ENCODE results near the gene SEMA4G. TPM values are rescaled to one million over a fixed set of nuclear protein-coding genes. Genes with fewer than 3 reads are reported as not detected.

The SEMA4G gene, protein sequence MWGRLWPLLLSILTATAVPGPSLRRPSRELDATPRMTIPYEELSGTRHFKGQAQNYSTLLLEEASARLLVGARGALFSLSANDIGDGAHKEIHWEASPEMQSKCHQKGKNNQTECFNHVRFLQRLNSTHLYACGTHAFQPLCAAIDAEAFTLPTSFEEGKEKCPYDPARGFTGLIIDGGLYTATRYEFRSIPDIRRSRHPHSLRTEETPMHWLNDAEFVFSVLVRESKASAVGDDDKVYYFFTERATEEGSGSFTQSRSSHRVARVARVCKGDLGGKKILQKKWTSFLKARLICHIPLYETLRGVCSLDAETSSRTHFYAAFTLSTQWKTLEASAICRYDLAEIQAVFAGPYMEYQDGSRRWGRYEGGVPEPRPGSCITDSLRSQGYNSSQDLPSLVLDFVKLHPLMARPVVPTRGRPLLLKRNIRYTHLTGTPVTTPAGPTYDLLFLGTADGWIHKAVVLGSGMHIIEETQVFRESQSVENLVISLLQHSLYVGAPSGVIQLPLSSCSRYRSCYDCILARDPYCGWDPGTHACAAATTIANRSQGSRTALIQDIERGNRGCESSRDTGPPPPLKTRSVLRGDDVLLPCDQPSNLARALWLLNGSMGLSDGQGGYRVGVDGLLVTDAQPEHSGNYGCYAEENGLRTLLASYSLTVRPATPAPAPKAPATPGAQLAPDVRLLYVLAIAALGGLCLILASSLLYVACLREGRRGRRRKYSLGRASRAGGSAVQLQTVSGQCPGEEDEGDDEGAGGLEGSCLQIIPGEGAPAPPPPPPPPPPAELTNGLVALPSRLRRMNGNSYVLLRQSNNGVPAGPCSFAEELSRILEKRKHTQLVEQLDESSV
- under 0.01 and 0.29 TPM in 2 replicates for total RNA-seq

DNA sequence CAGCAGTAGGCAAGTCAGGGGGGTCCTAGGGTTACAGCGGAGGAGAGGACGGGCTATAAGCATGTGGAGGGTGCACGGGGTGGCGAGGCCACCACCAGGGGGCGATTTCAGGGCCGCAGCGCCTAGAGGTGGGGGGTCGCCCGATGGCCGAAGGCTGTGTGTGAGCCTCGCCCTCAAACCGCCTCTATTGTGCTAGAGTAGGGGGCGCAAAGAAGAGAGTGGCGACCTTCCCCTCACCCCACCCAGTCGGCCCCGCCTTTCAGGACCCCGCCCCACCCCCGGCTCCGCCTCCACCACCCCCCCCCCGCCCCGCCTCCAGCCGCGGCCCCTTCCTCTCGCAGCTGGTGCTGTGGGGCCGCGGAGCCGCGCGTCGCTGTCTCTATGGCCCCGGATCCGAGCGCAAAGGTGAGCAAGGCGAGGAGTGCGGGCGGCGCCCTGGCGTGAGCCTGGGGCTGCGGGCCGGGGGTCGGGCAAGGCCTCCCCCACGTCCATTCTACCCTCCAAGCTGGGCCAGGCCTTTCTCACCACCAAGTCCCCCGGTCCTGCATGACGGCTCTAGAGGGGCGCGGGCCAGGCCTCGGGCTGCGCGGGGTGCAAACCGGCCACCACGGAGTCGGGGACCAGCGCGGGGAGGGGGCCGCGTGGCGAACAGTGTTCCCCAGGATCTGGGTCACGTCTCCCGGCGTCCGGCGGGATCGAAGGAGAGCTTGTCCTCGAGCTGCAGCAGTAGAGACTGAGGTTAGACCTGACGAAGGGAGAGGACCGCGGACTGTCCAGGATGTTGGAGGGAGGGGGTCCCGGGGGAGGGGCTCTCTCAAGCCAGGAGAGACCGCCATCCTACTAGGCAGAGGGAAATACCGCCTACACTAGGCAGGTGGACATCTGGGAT, at the start of gene SEMA4G:
Gene SEMA4G, plus strand, starts transcription at position 318 of the 889 bp plus-strand sequence. CDS start 3,409 bp downstream, outside the sequence.
- Histone ChIP-seq H3K4me3 (ENCODE audit: insufficient read depth, low read length) (peak within 1 kb of the TSS; percentile 69), H3K27me3 (ENCODE audit: insufficient read depth, low read length) (peaks cover 3% of the 10 kb centered on the region), H3K9me3 (ENCODE audit: low read depth, low read length) (no peaks in the 10 kb centered on the region), H3K27ac (ENCODE audit: low read depth, low read length) (no peak within 1 kb of the TSS), H4K20me1 (ENCODE audit: insufficient read depth, low read length) (no peaks in the 10 kb centered on the region), H3K79me2 (ENCODE audit: insufficient read depth, low read length) (no peaks in the 10 kb centered on the region), H3K4me2 (ENCODE audit: insufficient read depth, low read length) (peak within 1 kb of the TSS; percentile 93), H3K4me1 (ENCODE audit: insufficient read depth, low read length) (peaks cover 6% of the 10 kb centered on the region), H3K36me3 (ENCODE audit: insufficient read depth, low read length) (peaks cover 15% of the 10 kb centered on the region), H2AFZ (ENCODE audit: low read length) (peak within 1 kb of the TSS; percentile 73)
- DNase-seq (ENCODE audit: insufficient read length, low spot score, missing footprints): peak; percentile 94
- peak; percentile 70 for TF ChIP-seq CTCF (IDR thresholded peaks at IDR 0.05; ENCODE audit: extremely low read depth, low read depth, low read length)

GRCh38 chr10:100923580-100923979, 45.7 kb upstream of the SEMA4G start:
- Histone ChIP-seq H3K4me1 (ENCODE audit: insufficient read depth, low read length) (no peaks in the 10 kb centered on the region), H3K79me2 (ENCODE audit: insufficient read depth, low read length) (peaks cover 36% of the 10 kb centered on the region), H3K4me2 (ENCODE audit: insufficient read depth, low read length) (no peak overlapping the region), H3K36me3 (ENCODE audit: insufficient read depth, low read length) (peaks cover 77% of the 10 kb centered on the region), H3K27me3 (ENCODE audit: insufficient read depth, low read length) (no peaks in the 10 kb centered on the region), H3K27ac (ENCODE audit: low read depth, low read length) (no peak overlapping the region), H4K20me1 (ENCODE audit: insufficient read depth, low read length) (no peaks in the 10 kb centered on the region), H2AFZ (ENCODE audit: low read length) (no peak overlapping the region), H3K9me3 (ENCODE audit: low read depth, low read length) (no peaks in the 10 kb centered on the region), H3K4me3 (ENCODE audit: insufficient read depth, low read length) (no peak overlapping the region)
- no peak for DNase-seq (ENCODE audit: insufficient read length, low spot score, missing footprints)
- TF ChIP-seq CTCF (IDR thresholded peaks at IDR 0.05; ENCODE audit: extremely low read depth, low read depth, low read length): no peak

DNA sequence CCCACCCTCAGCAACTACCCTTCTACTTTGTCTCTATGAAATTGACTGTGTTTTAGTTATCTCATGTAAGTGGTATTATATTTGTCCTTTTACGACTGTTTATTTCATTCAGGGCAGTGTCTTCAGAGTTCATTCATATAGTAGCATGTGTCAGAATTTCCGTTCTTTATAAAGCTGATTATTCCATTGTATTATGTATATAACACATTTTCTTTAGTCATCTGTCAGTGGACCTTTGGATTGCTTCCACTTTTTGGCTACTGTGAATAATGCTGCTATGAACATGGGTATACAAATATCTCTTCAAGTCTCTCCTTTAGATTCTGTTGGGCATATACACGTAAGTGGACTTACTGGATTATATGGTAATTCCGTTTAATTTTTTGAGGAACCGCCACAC, 42.0 kb upstream of the SEMA4G start:
- no peak for TF ChIP-seq CTCF (IDR thresholded peaks at IDR 0.05; ENCODE audit: extremely low read depth, low read depth, low read length)
- peaks cover 25% of the 10 kb centered on the region for H3K79me2 ChIP-seq (ENCODE audit: insufficient read depth, low read length)
- H3K9me3 ChIP-seq (ENCODE audit: low read depth, low read length): no peaks in the 10 kb centered on the region
- H3K27ac ChIP-seq (ENCODE audit: low read depth, low read length): no peak overlapping the region
- H3K36me3 ChIP-seq (ENCODE audit: insufficient read depth, low read length): peaks cover 79% of the 10 kb centered on the region
- H2AFZ ChIP-seq (ENCODE audit: low read length): no peak overlapping the region
- H3K4me1 ChIP-seq (ENCODE audit: insufficient read depth, low read length): no peaks in the 10 kb centered on the region
- DNase-seq (ENCODE audit: insufficient read length, low spot score, missing footprints): peak; percentile 66
- no peak overlapping the region for H3K4me2 ChIP-seq (ENCODE audit: insufficient read depth, low read length)
- H3K4me3 ChIP-seq (ENCODE audit: insufficient read depth, low read length): no peak overlapping the region
- H3K27me3 ChIP-seq (ENCODE audit: insufficient read depth, low read length): no peaks in the 10 kb centered on the region
- no peaks in the 10 kb centered on the region for H4K20me1 ChIP-seq (ENCODE audit: insufficient read depth, low read length)
